HepG2 (cell line): ENCODE measurements around the gene JMJD8. TPM values are rescaled to one million over a fixed set of nuclear protein-coding genes. Genes with fewer than 3 reads are reported as not detected.

Experiments used
- E2F2 ChIP-seq: sonication (generic); formaldehyde crosslinking; IDR thresholded peaks from 2 replicates; pipeline ENCODE4 v1.4.0; 2020; ENCODE audit warnings: missing genetic modification reagents, borderline replicate concordance
- GATAD2A ChIP-seq: IDR thresholded peaks from 2 replicates; pipeline ENCODE4 v1.6.1; 2016
- GMEB2 ChIP-seq: IDR thresholded peaks from 2 replicates; pipeline ENCODE4 v1.6.1; 2016; ENCODE audit warnings: missing biosample characterization, missing genetic modification reagents, low read depth
- NFIB ChIP-seq: sonication (generic); formaldehyde crosslinking; IDR thresholded peaks from 2 replicates; pipeline ENCODE4 v1.9.0; 2021; ENCODE audit warnings: missing genetic modification reagents, mild to moderate bottlenecking, borderline replicate concordance
- NKX3-1 ChIP-seq: sonication (generic); formaldehyde crosslinking; IDR thresholded peaks from 2 replicates; pipeline ENCODE4 v1.5.0; 2020; ENCODE audit warnings: missing genetic modification reagents
- SMARCC2 ChIP-seq: fragments of 450-650 bp; IDR thresholded peaks from 2 replicates; pipeline ENCODE4 v1.6.1; 2017; ENCODE audit warnings: antibody characterized with exemption, mild to moderate bottlenecking
- SP5 ChIP-seq: IDR thresholded peaks from 2 replicates; pipeline ENCODE4 v1.6.1; 2016; ENCODE audit warnings: low read depth, borderline replicate concordance
- TFAP4 ChIP-seq: sonication (generic); IDR thresholded peaks from 2 replicates; pipeline ENCODE4 v1.6.1; 2016; ENCODE audit warnings: low read depth, borderline replicate concordance
- THRA ChIP-seq: sonication (generic); formaldehyde crosslinking; IDR thresholded peaks from 2 replicates; pipeline ENCODE4 v1.4.0; 2020; ENCODE audit warnings: missing genetic modification reagents, borderline replicate concordance
- YY1 ChIP-seq: IDR thresholded peaks from 2 replicates; pipeline ENCODE4 v1.6.1; 2011; ENCODE audit warnings: low read length, low read depth, moderate library complexity, mild to moderate bottlenecking; ENCODE audit not compliant: insufficient read depth, insufficient replicate concordance
- ZNF512B ChIP-seq: sonication (generic); formaldehyde crosslinking; IDR thresholded peaks from 2 replicates; pipeline ENCODE4 v1.5.1; 2020; ENCODE audit warnings: missing genetic modification reagents, mild to moderate bottlenecking, borderline replicate concordance
- polyA plus RNA-seq, 8 experiments: library from polyadenylated mRNA; depleted of rRNA in 3 of 8; stranded (reverse) in 7 of 8; unstranded in 1 of 8; fragments of >200 nt; fragmentation: Illumina TruSeq in 4 of 8; extraction: Trizol in 4 of 8; gene quantifications; 2 replicates each; pipeline versions ENCODE4 v1.2.1 to v1.2.3, GENCODE V29; 2011 to 2016; ENCODE audit warnings: low read depth in 4 of 8, missing spikeins in 1 of 8, mixed read lengths in 1 of 8; ENCODE audit not compliant: insufficient read depth in 1 of 8
- total RNA-seq, 5 experiments: library from RNA; depleted of rRNA; stranded (reverse); fragments of >200 nt; fragmentation: Illumina TruSeq; extraction: Trizol; gene quantifications; 2 replicates each; pipeline ENCODE4 v1.2.3, GENCODE V29; 2016; ENCODE audit warnings: low read depth in 1 of 5
- TF ChIP-seq, protein P1 (sequence below): sonication (generic); formaldehyde crosslinking; IDR thresholded peaks from 2 replicates; pipeline ENCODE4 v1.4.0; 2020; ENCODE audit warnings: missing genetic modification reagents
- TF ChIP-seq, protein P2 (sequence below): sonication (generic); formaldehyde crosslinking; IDR thresholded peaks from 2 replicates; pipeline ENCODE4 v1.8.1; 2023; ENCODE audit warnings: mild to moderate bottlenecking, missing genetic modification reagents
- TF ChIP-seq, protein P3 (sequence below): sonication (generic); formaldehyde crosslinking; conservative IDR thresholded peaks from 2 replicates; pipeline ENCODE4 v1.4.0; 2020; ENCODE audit warnings: mild to moderate bottlenecking, missing genetic modification reagents, moderate library complexity

Gene JMJD8
- total and polyA plus RNA-seq, 2 of the 13 experiments (the other 11 are each of a cell fraction or from before 2014, with no cell fraction given), result 2.6 to 11.8 TPM

DNA sequence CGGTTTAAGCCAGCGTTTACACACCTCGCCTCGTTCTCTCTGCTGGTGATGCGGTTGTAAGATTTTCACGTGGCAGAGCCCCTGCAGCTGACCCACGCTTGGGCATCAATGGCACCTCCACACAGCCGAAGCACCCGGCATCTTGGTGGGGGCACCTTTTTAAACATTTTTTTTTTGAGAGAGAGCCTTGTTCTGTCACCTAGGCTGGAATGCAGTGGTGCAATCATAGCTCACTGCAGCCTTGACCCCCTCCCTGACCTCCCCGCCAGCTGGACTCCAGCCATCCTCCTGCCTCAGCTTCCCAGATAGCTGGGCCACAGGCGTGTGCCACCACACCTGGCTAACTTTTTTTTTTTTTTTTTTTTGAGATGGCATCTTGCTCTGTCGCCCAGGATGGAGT is 30.1 kb downstream of the JMJD8 start (continued):
- 0 out of 2 replicates have a peak, but pooled peaks have one; percentile 29 for TF ChIP-seq THRA (CRISPR knock-in tag)
- peak; percentile 20 for TF ChIP-seq YY1
- TF ChIP-seq GATAD2A (CRISPR knock-in tag), result peak; percentile 44; the same call in 1 of the 2 replicates
- no peak for TF ChIP-seq SMARCC2
- no peak for TF ChIP-seq NFIB (CRISPR knock-in tag)
- no peak for TF ChIP-seq SP5 (CRISPR knock-in tag)
- no peak for TF ChIP-seq NKX3-1
- TF ChIP-seq, protein P1, sequence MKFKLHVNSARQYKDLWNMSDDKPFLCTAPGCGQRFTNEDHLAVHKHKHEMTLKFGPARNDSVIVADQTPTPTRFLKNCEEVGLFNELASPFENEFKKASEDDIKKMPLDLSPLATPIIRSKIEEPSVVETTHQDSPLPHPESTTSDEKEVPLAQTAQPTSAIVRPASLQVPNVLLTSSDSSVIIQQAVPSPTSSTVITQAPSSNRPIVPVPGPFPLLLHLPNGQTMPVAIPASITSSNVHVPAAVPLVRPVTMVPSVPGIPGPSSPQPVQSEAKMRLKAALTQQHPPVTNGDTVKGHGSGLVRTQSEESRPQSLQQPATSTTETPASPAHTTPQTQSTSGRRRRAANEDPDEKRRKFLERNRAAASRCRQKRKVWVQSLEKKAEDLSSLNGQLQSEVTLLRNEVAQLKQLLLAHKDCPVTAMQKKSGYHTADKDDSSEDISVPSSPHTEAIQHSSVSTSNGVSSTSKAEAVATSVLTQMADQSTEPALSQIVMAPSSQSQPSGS, result no peak
- TF ChIP-seq TFAP4, result peak; percentile 83
- TF ChIP-seq, protein P2, sequence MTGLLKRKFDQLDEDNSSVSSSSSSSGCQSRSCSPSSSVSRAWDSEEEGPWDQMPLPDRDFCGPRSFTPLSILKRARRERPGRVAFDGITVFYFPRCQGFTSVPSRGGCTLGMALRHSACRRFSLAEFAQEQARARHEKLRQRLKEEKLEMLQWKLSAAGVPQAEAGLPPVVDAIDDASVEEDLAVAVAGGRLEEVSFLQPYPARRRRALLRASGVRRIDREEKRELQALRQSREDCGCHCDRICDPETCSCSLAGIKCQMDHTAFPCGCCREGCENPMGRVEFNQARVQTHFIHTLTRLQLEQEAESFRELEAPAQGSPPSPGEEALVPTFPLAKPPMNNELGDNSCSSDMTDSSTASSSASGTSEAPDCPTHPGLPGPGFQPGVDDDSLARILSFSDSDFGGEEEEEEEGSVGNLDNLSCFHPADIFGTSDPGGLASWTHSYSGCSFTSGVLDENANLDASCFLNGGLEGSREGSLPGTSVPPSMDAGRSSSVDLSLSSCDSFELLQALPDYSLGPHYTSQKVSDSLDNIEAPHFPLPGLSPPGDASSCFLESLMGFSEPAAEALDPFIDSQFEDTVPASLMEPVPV (CRISPR knock-in tag), result no peak
- TF ChIP-seq GMEB2 (CRISPR knock-in tag), result no peak
- TF ChIP-seq, protein P3, sequence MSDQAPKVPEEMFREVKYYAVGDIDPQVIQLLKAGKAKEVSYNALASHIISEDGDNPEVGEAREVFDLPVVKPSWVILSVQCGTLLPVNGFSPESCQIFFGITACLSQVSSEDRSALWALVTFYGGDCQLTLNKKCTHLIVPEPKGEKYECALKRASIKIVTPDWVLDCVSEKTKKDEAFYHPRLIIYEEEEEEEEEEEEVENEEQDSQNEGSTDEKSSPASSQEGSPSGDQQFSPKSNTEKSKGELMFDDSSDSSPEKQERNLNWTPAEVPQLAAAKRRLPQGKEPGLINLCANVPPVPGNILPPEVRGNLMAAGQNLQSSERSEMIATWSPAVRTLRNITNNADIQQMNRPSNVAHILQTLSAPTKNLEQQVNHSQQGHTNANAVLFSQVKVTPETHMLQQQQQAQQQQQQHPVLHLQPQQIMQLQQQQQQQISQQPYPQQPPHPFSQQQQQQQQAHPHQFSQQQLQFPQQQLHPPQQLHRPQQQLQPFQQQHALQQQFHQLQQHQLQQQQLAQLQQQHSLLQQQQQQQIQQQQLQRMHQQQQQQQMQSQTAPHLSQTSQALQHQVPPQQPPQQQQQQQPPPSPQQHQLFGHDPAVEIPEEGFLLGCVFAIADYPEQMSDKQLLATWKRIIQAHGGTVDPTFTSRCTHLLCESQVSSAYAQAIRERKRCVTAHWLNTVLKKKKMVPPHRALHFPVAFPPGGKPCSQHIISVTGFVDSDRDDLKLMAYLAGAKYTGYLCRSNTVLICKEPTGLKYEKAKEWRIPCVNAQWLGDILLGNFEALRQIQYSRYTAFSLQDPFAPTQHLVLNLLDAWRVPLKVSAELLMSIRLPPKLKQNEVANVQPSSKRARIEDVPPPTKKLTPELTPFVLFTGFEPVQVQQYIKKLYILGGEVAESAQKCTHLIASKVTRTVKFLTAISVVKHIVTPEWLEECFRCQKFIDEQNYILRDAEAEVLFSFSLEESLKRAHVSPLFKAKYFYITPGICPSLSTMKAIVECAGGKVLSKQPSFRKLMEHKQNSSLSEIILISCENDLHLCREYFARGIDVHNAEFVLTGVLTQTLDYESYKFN (CRISPR knock-in tag), result peak; percentile 42; the same call in 1 of the 2 replicates
- no peak for TF ChIP-seq ZNF512B (CRISPR knock-in tag)
- TF ChIP-seq E2F2 (CRISPR knock-in tag), result no peak
